GM18502 (cell line): ENCODE results near the gene TEX2.

Experiments
- ATAC-seq: cut with Tn5 transposase; IDR thresholded peaks from one replicate; pipeline ENCODE4 v1.9.1; 2021; ENCODE audit warnings: mild to moderate bottlenecking; ENCODE audit not compliant: unreplicated experiment, poor library complexity

TEX2 gene

DNA sequence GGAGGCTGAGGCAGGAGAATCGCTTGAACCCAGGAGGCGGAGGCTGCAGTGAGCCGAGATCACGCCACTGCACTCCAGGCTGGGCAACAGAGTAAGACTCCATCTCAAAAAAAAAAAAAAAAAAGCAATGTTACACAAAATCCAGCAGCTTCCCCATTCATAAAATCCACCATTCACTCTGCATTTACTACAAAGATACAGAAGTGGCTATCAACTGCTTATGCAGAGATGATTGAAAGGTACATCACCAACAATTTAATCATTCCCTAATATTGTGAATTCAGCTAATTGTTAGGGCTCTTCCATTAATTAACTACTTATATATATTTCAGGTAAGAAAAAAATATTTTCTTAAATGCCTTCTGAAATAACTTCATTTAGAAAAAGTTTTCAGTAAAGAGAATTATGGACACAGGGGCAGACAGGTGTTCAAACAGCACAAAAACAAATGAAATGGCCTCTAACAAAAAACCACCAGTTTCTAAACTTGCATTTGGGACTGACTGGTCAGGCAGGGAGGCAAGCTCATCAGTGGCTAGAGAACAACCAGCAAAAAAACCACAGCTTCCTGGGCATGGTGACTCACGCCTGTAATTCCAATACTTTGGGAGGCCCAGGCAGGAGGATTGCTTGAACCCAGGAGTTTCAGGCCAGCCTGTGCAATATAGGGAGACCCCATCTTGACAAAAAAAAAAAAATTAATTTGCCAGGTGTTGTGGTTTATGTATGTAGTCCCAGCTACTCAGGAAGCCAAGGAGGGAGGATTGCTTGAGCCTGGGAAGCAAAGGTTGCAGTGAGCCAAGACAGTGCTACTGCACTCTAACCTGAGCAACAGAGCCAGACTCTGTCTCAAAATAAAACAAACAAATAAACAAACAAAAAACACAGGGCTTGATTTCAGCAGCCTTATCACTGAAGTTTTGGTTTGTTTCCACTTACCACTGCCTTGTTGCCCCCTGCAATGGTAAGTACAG lies 159.4 kb downstream of the TEX2 start:
- no peak for ATAC-seq

DNA sequence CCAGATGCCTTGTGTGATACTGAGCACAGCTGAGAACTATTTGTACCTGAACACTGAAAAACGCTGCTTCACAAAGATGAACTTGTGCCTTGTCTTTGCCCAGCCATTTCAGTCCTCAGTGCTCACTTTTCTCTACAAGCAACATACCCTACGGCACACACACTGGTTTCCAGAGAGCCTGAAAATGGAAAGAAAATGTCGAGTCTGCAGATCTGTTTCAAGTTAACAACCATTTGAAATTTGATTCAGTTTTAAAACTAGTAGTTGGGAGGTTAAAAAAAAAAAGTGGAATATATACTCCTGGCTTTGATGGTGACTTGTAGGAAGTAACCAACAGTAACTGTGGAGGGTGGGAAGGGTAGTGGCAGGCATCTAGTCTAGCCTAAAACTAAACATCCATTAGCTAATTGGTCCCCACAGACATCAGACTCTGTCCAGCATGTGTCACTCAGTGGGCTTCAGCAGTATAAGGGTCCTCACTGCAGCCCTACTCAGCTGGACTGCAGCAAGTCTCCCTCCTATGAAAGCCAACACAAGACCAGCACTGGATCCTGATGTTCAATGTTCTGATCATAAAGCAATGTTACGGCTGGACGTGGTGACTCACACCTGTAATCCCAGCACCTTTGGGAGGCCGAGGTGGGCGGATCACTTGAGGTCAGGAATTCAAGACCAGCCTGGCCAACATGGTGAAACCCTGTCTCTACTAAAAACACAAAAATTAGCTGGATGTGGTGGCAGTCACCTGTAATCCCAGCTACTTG lies 160.3 kb downstream of the TEX2 start:
- no peak for ATAC-seq

DNA sequence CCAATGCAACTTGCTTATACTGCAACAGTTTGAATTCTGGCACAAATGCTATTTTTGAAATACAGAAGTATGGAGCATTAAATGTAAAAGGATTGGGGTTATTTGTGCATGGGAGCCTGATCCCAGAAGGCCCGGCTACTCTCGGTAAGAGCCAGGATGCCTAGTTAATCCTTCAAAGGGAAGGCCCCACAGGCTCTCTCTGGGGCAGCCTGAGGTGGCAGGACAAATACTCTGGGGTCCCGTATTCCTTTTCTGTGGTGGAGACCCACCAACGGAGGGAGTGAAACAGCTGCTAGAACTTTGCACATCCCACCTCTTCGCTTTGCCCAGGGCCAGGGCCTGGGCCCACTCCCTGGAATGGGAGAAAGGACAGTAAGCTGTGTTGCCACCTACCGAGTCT lies 163.5 kb downstream of the TEX2 start:
- ATAC-seq: no peak
